Fibroblast of lung (primary cell): ENCODE data around the gene RBM20. TPM values are rescaled to one million over a fixed set of nuclear protein-coding genes. Genes with fewer than 3 reads are reported as not detected.

Experiments
- DNase-seq, 2 donors: peaks; one replicate each; pipeline versions ENCODE4 v3.0.0 to v3.0.0-alpha.2; 2010; ENCODE audit warnings: low read depth in 2 of 2
- H2AFZ ChIP-seq: 2 replicates; pipeline ENCODE4 v1.5.1; 2012; ENCODE audit warnings: low read length, control low read depth, inconsistent platforms
- H3K27ac ChIP-seq: 2 replicates; pipeline ENCODE4 v1.5.1; 2011; ENCODE audit warnings: low read length, control low read depth; ENCODE audit not compliant: insufficient read depth
- H3K27me3 ChIP-seq: 2 replicates; pipeline ENCODE4 v1.5.1; 2011; ENCODE audit warnings: mild to moderate bottlenecking, low read length; ENCODE audit not compliant: control insufficient read depth, insufficient read depth
- H3K36me3 ChIP-seq: 2 replicates; pipeline ENCODE4 v1.5.1; 2011; ENCODE audit warnings: low read length; ENCODE audit not compliant: control insufficient read depth, insufficient read depth
- H3K4me1 ChIP-seq: 2 replicates; pipeline ENCODE4 v1.5.1; 2011; ENCODE audit warnings: low read length; ENCODE audit not compliant: control insufficient read depth, insufficient read depth; ENCODE audit errors: extremely low read depth
- H3K4me2 ChIP-seq: 2 replicates; pipeline ENCODE4 v1.5.1; 2011; ENCODE audit warnings: low read length, control low read depth; ENCODE audit not compliant: insufficient read depth; ENCODE audit errors: extremely low read depth
- H3K4me3 ChIP-seq, 4 experiments: fragments of 200-600 bp in 1 of 4; sonication (generic) in 1 of 4; replicated peaks in 1 of 4; 2 replicates each; pipeline ENCODE4 v1.5.1; 2011 to 2016; ENCODE audit warnings: low read length in 4 of 4, low read depth in 3 of 4, mild to moderate bottlenecking in 3 of 4, control low read depth in 2 of 4, inconsistent platforms in 1 of 4, mixed read lengths in 1 of 4; ENCODE audit not compliant: insufficient read depth in 1 of 4; ENCODE audit errors: control extremely low read depth in 1 of 4
- H3K79me2 ChIP-seq: 2 replicates; pipeline ENCODE4 v1.5.1; 2012; ENCODE audit warnings: mild to moderate bottlenecking, low read length, inconsistent platforms; ENCODE audit not compliant: control insufficient read depth, insufficient read depth
- H3K9ac ChIP-seq: 2 replicates; pipeline ENCODE4 v1.5.1; 2011; ENCODE audit warnings: mild to moderate bottlenecking, low read length, control low read depth; ENCODE audit not compliant: insufficient read depth
- H3K9me3 ChIP-seq: 2 replicates; pipeline ENCODE4 v1.5.1; 2012; ENCODE audit warnings: low read depth, low read length; ENCODE audit not compliant: control insufficient read depth, insufficient read depth
- H4K20me1 ChIP-seq: 2 replicates; pipeline ENCODE4 v1.5.1; 2011; ENCODE audit warnings: low read length; ENCODE audit not compliant: control insufficient read depth, insufficient read depth; ENCODE audit errors: extremely low read depth
- EZH2 ChIP-seq: IDR thresholded peaks from 2 replicates; pipeline ENCODE4 v1.5.1; 2012; ENCODE audit warnings: low read length, control low read depth, mild to moderate bottlenecking; ENCODE audit errors: missing control alignments
- polyA plus RNA-seq, 2 donors: library from polyadenylated mRNA; depleted of rRNA in 1 of 2; stranded (reverse) in 1 of 2; unstranded in 1 of 2; fragments of >200 nt; gene quantifications; 2 replicates each; pipeline ENCODE4 v1.2.1, GENCODE V29; 2011 to 2012; ENCODE audit warnings: missing spikeins in 1 of 2
- total RNA-seq: library from RNA; depleted of rRNA; stranded (reverse); fragments of >200 nt; gene quantifications from 2 replicates; pipeline ENCODE4 v1.2.1, GENCODE V29; 2014
- TF ChIP-seq, protein P1 (sequence below), 2 donors: IDR thresholded peaks in 1 of 2; conservative IDR thresholded peaks in 1 of 2; 1 replicate in 1 of 2; 2 replicates in 1 of 2; pipeline ENCODE4 v1.5.1; 2011 to 2012; ENCODE audit warnings: low read length in 2 of 2, control low read depth in 1 of 2, inconsistent platforms in 1 of 2, low read depth in 1 of 2, mild to moderate bottlenecking in 1 of 2

Gene RBM20
- total and polyA plus RNA-seq, 2 donors (not counting 1 experiment from before 2014, with no cell fraction given): under 0.01 to 0.05 TPM

DNA sequence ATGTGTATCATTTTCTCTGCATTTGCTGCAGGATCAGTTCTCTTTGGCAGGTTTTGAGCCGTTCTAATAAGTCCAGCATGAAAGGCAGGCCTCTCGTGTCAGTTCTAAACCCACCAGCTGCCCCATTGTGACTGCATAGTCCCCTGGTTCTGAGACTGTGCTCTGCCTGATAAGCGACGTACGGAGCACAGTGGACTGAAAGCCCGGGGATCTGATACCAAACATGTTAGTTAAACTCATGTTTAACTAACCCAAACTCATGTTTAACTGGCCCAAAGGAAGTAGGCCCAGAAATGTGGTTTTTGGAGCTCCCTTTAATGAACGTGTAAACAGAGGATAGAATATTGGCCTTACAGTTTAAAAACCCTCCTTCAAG, 129.5 kb downstream of the RBM20 start:
- TF ChIP-seq, protein P1, sequence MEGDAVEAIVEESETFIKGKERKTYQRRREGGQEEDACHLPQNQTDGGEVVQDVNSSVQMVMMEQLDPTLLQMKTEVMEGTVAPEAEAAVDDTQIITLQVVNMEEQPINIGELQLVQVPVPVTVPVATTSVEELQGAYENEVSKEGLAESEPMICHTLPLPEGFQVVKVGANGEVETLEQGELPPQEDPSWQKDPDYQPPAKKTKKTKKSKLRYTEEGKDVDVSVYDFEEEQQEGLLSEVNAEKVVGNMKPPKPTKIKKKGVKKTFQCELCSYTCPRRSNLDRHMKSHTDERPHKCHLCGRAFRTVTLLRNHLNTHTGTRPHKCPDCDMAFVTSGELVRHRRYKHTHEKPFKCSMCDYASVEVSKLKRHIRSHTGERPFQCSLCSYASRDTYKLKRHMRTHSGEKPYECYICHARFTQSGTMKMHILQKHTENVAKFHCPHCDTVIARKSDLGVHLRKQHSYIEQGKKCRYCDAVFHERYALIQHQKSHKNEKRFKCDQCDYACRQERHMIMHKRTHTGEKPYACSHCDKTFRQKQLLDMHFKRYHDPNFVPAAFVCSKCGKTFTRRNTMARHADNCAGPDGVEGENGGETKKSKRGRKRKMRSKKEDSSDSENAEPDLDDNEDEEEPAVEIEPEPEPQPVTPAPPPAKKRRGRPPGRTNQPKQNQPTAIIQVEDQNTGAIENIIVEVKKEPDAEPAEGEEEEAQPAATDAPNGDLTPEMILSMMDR (conservative IDR thresholded peaks at IDR 0.05 in 1 of 2, IDR thresholded peaks at IDR 0.05 in 1 of 2; ENCODE audit: low read depth in 1 of 2, low read length in 2 of 2): no peak
- no peak for TF ChIP-seq EZH2
- Histone ChIP-seq H3K9ac (no peak overlapping the region), H3K27ac (no peak overlapping the region), H2AFZ (no peak overlapping the region), H3K27me3 (peaks cover 7% of the 10 kb centered on the region), H3K9me3 (no peaks in the 10 kb centered on the region), H3K4me2 (no peak overlapping the region), H3K36me3 (no peaks in the 10 kb centered on the region), H3K79me2 (no peaks in the 10 kb centered on the region), H3K4me3 (no peak overlapping the region), H4K20me1 (no peaks in the 10 kb centered on the region), H3K4me1 (no peaks in the 10 kb centered on the region)
- no peak for DNase-seq

GRCh38 chr10:110774069-110775019, 130.2 kb downstream of the RBM20 start:
- H3K27me3 ChIP-seq: peaks cover 7% of the 10 kb centered on the region
- H3K9ac ChIP-seq: no peak overlapping the region
- H3K4me2 ChIP-seq: no peak overlapping the region
- H3K4me3 ChIP-seq: no peak overlapping the region
- H4K20me1 ChIP-seq: no peaks in the 10 kb centered on the region
- H3K27ac ChIP-seq: no peak overlapping the region
- no peaks in the 10 kb centered on the region for H3K4me1 ChIP-seq
- H3K79me2 ChIP-seq: no peaks in the 10 kb centered on the region
- peak; percentile 38 to 87 for DNase-seq
- H3K36me3 ChIP-seq: no peaks in the 10 kb centered on the region
- H3K9me3 ChIP-seq: no peaks in the 10 kb centered on the region
- no peak for TF ChIP-seq EZH2
- TF ChIP-seq, protein P1 (conservative IDR thresholded peaks at IDR 0.05 in 1 of 2, IDR thresholded peaks at IDR 0.05 in 1 of 2; ENCODE audit: low read depth in 1 of 2, low read length in 2 of 2): no peak
- H2AFZ ChIP-seq: no peak overlapping the region

DNA sequence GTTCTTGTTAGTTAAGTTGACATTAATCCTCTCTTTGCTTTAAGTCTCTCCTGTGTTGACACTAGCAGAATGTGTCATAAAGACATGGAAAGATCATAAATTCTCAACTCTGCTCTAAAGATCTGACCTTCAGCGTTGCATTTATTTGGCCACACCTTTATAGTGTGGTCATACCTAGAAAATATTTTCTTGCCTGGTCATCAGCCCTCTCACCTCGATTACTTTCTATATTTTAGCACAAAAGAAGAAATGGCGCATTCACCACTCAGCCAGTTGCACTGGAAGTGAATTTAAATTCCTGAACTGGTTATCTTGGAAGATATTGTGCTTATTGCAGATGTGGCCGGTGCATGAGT, 130.9 kb downstream of the RBM20 start:
- no peak overlapping the region for H3K4me2 ChIP-seq
- H4K20me1 ChIP-seq: no peaks in the 10 kb centered on the region
- H3K36me3 ChIP-seq: no peaks in the 10 kb centered on the region
- H3K9me3 ChIP-seq: no peaks in the 10 kb centered on the region
- TF ChIP-seq, protein P1 (conservative IDR thresholded peaks at IDR 0.05 in 1 of 2, IDR thresholded peaks at IDR 0.05 in 1 of 2; ENCODE audit: low read depth in 1 of 2, low read length in 2 of 2): no peak
- TF ChIP-seq EZH2: no peak
- no peaks in the 10 kb centered on the region for H3K4me1 ChIP-seq
- peaks cover 5% of the 10 kb centered on the region for H3K27me3 ChIP-seq
- DNase-seq: no peak
- no peak overlapping the region for H3K9ac ChIP-seq
- no peaks in the 10 kb centered on the region for H3K79me2 ChIP-seq
- H2AFZ ChIP-seq: no peak overlapping the region
- no peak overlapping the region for H3K4me3 ChIP-seq
- H3K27ac ChIP-seq: no peak overlapping the region
